Astrocyte (in vitro differentiated cells and primary cell): ENCODE data around the gene FHIT. TPM values are rescaled to one million over a fixed set of nuclear protein-coding genes. Genes with fewer than 3 reads are reported as not detected.
A peak's percentile ranks its signal among the peaks of the same experiment; 100 is the strongest.

Experiments
- DNase-seq: peaks from one replicate; pipeline ENCODE4 v3.0.0-alpha.2; 2010; ENCODE audit warnings: low read depth
- FAIRE-seq: peaks from 2 replicates; lab custom pipeline; 2011; peaks lifted over from hg19 to GRCh38; lab: Jason Lieb, UNC
- H2AFZ ChIP-seq: 2 replicates; pipeline ENCODE4 v1.6.0; 2012; ENCODE audit warnings: low read depth, low read length, inconsistent platforms
- H3K27ac ChIP-seq: 2 replicates; pipeline ENCODE4 v1.5.1; 2011; ENCODE audit warnings: low read depth, low read length, inconsistent platforms
- H3K27me3 ChIP-seq: 2 replicates; pipeline ENCODE4 v1.6.0; 2011; ENCODE audit warnings: low read length, inconsistent platforms; ENCODE audit not compliant: insufficient read depth
- H3K36me3 ChIP-seq: 2 replicates; pipeline ENCODE4 v1.5.1; 2011; ENCODE audit warnings: low read length, inconsistent platforms; ENCODE audit not compliant: insufficient read depth
- H3K4me1 ChIP-seq: 2 replicates; pipeline ENCODE4 v1.5.1; 2011; ENCODE audit warnings: low read length, inconsistent platforms; ENCODE audit not compliant: insufficient read depth
- H3K4me2 ChIP-seq: 2 replicates; pipeline ENCODE4 v1.6.0; 2012; ENCODE audit warnings: low read length, inconsistent platforms
- H3K4me3 ChIP-seq: 2 replicates; pipeline ENCODE4 v1.5.1; 2011; ENCODE audit warnings: low read depth, mild to moderate bottlenecking, low read length, inconsistent platforms; ENCODE audit not compliant: insufficient read depth
- H3K79me2 ChIP-seq: 2 replicates; pipeline ENCODE4 v1.6.0; 2012; ENCODE audit warnings: mild to moderate bottlenecking, low read length, inconsistent platforms; ENCODE audit not compliant: insufficient read depth
- H3K9ac ChIP-seq: 2 replicates; pipeline ENCODE4 v1.6.0; 2012; ENCODE audit warnings: mild to moderate bottlenecking, low read length, inconsistent platforms
- H3K9me3 ChIP-seq: 2 replicates; pipeline ENCODE4 v1.5.1; 2012; ENCODE audit warnings: low read depth, mild to moderate bottlenecking, low read length, inconsistent platforms; ENCODE audit not compliant: insufficient read depth
- H4K20me1 ChIP-seq: 2 replicates; pipeline ENCODE4 v1.6.0; 2012; ENCODE audit warnings: low read length, inconsistent platforms; ENCODE audit not compliant: insufficient read depth
- H3K27ac Mint-ChIP-seq: one replicate; pipeline ENCODE4 v1.8.0; 2021; ENCODE audit warnings: mild to moderate bottlenecking, mixed read lengths; ENCODE audit not compliant: unreplicated experiment
- H3K27me3 Mint-ChIP-seq: one replicate; pipeline ENCODE4 v1.8.0; 2021; ENCODE audit warnings: low read depth, mixed read lengths; ENCODE audit not compliant: unreplicated experiment
- H3K36me3 Mint-ChIP-seq: one replicate; pipeline ENCODE4 v1.8.0; 2021; ENCODE audit warnings: low read depth, mixed read lengths; ENCODE audit not compliant: unreplicated experiment
- H3K4me1 Mint-ChIP-seq: one replicate; pipeline ENCODE4 v1.8.0; 2021; ENCODE audit warnings: low read depth, mixed read lengths; ENCODE audit not compliant: unreplicated experiment
- H3K4me3 Mint-ChIP-seq: one replicate; pipeline ENCODE4 v1.8.0; 2021; ENCODE audit warnings: mild to moderate bottlenecking, moderate library complexity, mixed read lengths; ENCODE audit not compliant: unreplicated experiment
- H3K9me3 Mint-ChIP-seq: one replicate; pipeline ENCODE4 v1.8.0; 2021; ENCODE audit warnings: mild to moderate bottlenecking, mixed read lengths; ENCODE audit not compliant: unreplicated experiment
- EZH2 ChIP-seq: IDR thresholded peaks from 2 replicates; pipeline ENCODE4 v1.6.1; 2012; ENCODE audit warnings: mild to moderate bottlenecking, low read length, inconsistent platforms; ENCODE audit not compliant: insufficient read depth
- total RNA-seq: library from RNA; stranded (reverse); gene quantifications from 2 replicates; pipeline ENCODE4 v1.2.1, GENCODE V29; 2021
- TF ChIP-seq, protein P1 (sequence below): IDR thresholded peaks from 2 replicates; pipeline ENCODE4 v1.5.1; 2011; ENCODE audit warnings: low read depth, mild to moderate bottlenecking, inconsistent platforms, low read length, moderate library complexity; ENCODE audit not compliant: insufficient read depth

Gene FHIT
- total RNA-seq, 1 donor from 2014 or later, result 6.7 TPM

DNA sequence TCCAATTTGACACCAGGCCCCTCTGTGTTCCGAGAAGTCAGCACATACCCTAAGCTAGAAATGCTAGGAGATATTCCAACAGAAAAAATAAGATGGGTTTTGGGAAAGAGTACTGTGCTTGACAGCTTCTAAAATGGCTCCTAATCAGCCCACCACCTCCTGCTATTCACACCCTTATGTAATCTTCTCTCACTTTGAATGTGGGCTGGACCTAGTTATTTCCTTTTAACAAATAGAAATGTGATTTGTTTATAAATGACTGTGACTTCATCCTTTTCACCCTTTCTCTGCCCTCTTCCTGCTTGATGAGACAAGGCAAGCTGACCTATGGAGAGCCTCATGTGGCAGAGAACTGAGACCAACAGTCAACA, 961.1 kb downstream of the FHIT start:
- FAIRE-seq, result no peak
- no peaks in the 10 kb centered on the region for H3K36me3 ChIP-seq
- Mint-ChIP-seq H3K4me1 (peaks cover 3% of the 10 kb centered on the region), H3K4me3 (no peak overlapping the region), H3K27ac (no peak overlapping the region), H3K36me3 (no peaks in the 10 kb centered on the region), H3K27me3 (no peaks in the 10 kb centered on the region), H3K9me3 (no peaks in the 10 kb centered on the region)
- H3K27ac ChIP-seq, result no peak overlapping the region
- H3K4me2 ChIP-seq, result no peak overlapping the region
- no peaks in the 10 kb centered on the region for H4K20me1 ChIP-seq
- H3K79me2 ChIP-seq, result no peaks in the 10 kb centered on the region
- no peaks in the 10 kb centered on the region for H3K4me1 ChIP-seq
- H3K9ac ChIP-seq, result no peak overlapping the region
- no peaks in the 10 kb centered on the region for H3K27me3 ChIP-seq
- TF ChIP-seq, protein P1, sequence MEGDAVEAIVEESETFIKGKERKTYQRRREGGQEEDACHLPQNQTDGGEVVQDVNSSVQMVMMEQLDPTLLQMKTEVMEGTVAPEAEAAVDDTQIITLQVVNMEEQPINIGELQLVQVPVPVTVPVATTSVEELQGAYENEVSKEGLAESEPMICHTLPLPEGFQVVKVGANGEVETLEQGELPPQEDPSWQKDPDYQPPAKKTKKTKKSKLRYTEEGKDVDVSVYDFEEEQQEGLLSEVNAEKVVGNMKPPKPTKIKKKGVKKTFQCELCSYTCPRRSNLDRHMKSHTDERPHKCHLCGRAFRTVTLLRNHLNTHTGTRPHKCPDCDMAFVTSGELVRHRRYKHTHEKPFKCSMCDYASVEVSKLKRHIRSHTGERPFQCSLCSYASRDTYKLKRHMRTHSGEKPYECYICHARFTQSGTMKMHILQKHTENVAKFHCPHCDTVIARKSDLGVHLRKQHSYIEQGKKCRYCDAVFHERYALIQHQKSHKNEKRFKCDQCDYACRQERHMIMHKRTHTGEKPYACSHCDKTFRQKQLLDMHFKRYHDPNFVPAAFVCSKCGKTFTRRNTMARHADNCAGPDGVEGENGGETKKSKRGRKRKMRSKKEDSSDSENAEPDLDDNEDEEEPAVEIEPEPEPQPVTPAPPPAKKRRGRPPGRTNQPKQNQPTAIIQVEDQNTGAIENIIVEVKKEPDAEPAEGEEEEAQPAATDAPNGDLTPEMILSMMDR, result no peak
- TF ChIP-seq EZH2, result no peak
- H3K9me3 ChIP-seq, result no peaks in the 10 kb centered on the region
- H3K4me3 ChIP-seq, result no peak overlapping the region
- no peak overlapping the region for H2AFZ ChIP-seq
- no peak for DNase-seq

DNA sequence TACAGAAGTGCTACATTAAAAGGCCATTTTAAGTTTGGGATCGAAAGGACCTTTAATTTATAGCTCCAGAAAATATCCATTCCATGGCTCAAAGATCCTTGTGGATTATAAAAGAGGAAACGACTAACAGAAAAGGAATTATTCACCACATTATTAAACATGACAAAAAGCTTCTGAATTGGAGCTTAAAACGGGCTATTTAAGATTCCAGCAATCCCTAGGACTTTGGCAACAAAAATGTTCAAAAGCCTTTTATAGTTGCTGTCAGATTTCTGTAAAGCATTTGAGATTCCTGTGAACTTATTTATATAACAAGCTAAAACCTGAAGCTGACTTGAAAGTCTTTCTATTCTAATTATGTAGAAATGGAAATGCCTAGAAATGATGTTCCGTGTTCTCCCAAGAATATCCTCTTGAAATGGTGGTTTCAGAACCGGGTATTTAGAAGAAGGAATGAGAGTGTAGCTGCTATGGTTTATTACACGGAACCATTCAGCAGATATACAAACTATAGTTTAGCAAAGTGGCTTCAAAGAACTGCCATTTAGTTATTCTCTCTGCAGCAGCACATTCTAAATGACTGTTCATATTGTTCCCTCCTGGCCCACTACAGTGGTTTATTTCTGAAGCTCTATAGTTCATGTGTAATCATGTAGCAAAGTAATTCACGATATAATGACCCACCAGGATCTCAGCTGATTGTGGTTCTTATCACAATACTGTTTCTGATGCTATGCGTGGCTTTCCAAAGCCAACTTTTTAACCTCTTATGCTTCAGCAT, 961.7 kb downstream of the FHIT start:
- Histone ChIP-seq H3K36me3 (no peaks in the 10 kb centered on the region), H3K27ac (no peak overlapping the region), H3K9me3 (no peaks in the 10 kb centered on the region), H3K79me2 (no peaks in the 10 kb centered on the region), H2AFZ (no peak overlapping the region), H4K20me1 (no peaks in the 10 kb centered on the region), H3K27me3 (no peaks in the 10 kb centered on the region), H3K4me1 (no peaks in the 10 kb centered on the region), H3K4me2 (no peak overlapping the region), H3K9ac (no peak overlapping the region), H3K4me3 (no peak overlapping the region)
- H3K4me1 Mint-ChIP-seq, result peaks cover 2% of the 10 kb centered on the region
- DNase-seq (peak; percentile 31), FAIRE-seq (no peak)
- H3K4me3 Mint-ChIP-seq, result no peak overlapping the region
- no peaks in the 10 kb centered on the region for H3K9me3 Mint-ChIP-seq
- H3K27me3 Mint-ChIP-seq, result no peaks in the 10 kb centered on the region
- no peak overlapping the region for H3K27ac Mint-ChIP-seq
- no peak for TF ChIP-seq EZH2
- TF ChIP-seq, protein P1, result no peak
- no peaks in the 10 kb centered on the region for H3K36me3 Mint-ChIP-seq

- Histone ChIP-seq H3K4me2 (no peak overlapping the region), H2AFZ (no peak overlapping the region), H4K20me1 (no peaks in the 10 kb centered on the region), H3K27ac (no peak overlapping the region), H3K9me3 (no peaks in the 10 kb centered on the region), H3K79me2 (no peaks in the 10 kb centered on the region), H3K4me3 (no peak overlapping the region), H3K27me3 (no peaks in the 10 kb centered on the region), H3K9ac (no peak overlapping the region), H3K4me1 (no peaks in the 10 kb centered on the region), H3K36me3 (no peaks in the 10 kb centered on the region)
- Mint-ChIP-seq H3K36me3 (no peaks in the 10 kb centered on the region), H3K27me3 (no peaks in the 10 kb centered on the region), H3K27ac (no peak overlapping the region), H3K4me1 (no peaks in the 10 kb centered on the region), H3K9me3 (no peaks in the 10 kb centered on the region), H3K4me3 (no peak overlapping the region)
- no peak for FAIRE-seq
- DNase-seq, result no peak
- TF ChIP-seq, protein P1, result no peak
Observed at GRCh38 chr3:60282866-60283265, 968.4 kb downstream of the FHIT start.
